Right kidney (tissue), 1 donor: Measurements from ENCODE around the gene SH2D1B.

Source experiments
- DNase-seq: peaks from one replicate; pipeline ENCODE4 v3.0.0-alpha.2; 2016

The SH2D1B gene

DNA sequence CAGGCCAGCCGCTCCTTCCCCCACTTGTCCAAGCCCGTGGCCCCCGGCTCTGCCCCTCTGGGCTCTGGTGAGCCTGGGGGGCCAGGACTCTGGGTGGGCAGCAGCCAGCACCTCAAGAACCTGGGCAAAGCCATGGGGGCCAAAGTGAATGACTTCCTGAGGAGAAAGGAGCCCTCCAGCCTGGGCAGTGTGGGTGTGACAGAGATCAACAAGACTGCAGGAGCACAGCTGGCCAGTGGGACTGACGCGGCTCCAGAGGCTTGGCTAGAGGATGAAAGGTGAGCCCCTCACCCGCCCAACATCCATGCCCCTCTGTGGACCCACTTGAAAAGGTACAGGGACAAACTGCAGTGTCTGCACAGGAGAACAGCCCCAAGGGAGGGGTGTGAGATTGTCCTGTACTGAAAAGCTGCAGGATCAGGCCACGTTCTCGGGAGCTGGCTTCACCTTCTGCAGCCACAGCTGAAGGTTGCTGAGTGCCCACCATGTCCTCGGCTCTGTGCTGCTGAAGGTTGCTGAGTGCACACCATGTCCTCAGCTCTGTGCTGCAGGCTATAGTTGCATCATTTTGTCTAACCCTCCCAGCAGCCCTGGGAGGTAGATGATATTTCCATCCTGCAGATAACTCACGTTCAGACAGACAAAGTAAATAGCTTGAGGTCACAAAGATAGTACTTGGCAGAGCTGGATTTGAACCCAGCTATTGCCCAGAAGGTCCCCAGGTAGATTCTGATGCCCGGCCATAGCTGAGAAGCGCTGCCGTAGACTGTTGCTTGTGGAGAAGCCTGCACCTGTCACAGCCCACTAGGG lies 29.8 kb downstream of the SH2D1B start:
- no peak for DNase-seq

DNA sequence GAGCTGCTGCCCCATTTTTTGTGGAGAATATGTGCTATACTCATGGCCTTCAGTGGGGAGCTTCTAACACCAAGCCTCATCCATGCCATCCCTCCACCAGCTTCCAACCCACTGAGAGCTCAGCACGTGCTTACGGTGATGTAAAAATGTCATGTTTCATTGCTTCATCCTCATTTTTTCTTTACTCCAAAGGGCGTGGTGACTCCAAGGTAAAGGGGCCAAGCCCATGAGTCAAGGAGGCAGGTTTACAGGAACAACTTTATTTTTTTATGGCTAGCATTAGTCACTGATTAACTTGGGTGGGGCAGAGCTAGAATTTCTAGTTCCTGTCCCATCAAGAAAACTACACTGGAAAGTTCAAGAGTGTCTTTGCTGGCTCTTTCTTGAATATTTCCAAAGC lies 30.6 kb downstream of the SH2D1B start, which contains the start of gene C1orf226:
Gene C1orf226 (plus strand): TSS at position 346 of the 400 bp plus-strand sequence. CDS start 174 bp downstream, outside the sequence.
- DNase-seq = no peak

DNA sequence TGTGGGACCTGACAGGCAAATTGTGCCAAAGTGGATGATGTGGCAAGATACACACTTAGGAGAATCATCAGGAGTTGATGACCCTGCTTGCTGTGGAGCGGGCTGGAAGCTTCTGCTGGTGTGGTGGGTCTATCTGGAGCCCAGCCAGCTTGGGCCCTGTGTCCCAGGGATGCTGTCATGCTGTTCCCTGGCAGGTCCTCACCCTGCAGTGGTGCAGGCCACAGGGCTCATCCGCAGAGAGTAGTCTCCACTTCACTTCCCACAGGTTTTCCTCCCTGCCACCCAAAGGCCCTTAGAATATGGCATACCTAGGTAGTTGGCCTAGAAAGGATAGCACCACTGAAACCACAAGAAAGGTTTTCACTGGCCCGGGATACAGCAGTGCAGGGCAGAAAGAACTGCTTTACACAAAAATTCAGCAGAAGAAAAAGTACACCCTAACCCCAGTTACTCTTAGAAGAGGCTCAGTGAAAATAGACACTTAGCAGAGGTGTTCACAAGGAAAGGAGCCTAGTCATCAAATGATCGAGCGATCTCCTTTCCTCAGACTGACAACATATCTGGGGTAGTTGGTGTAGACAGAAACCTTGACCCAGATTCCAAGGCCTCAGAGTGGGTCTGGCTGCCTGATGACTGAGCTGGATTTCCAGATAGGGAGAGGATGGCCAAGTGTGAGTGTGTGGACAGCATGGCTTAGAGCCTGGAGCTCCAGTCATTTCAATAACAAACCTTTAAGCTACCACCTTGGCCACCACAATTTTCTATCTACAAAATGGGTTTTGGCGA lies 31.7 kb downstream of the SH2D1B start:
- no peak for DNase-seq

DNA sequence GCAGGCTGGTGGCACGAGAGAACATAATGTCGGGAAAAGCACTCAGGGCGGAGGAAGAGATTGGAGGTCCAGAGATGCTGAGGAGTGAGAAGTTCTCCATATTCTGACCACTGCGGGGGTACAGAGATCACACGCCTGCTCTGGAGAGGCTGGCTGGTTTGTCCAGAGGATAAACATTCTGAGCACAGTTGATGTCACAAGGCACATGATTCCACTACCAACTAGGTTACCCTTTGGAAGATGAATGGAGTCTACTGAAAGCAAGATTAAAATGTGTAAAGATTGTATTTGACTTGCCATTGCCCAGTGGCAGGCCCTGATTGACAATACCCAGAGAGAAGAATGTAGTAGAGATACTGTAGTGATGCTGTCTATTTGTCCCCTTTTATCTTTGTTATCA lies 35.2 kb downstream of the SH2D1B start, which contains the start of gene SPATA46:
Gene SPATA46 (minus strand): TSS at position 164 of the 400 bp plus-strand sequence. CDS start 64 bp downstream, at position 100.
- DNase-seq = no peak

- DNase-seq = no peak
These were observed 36.5 kb downstream of the SH2D1B start for GRCh38 chr1:162375463-162375862.

DNA sequence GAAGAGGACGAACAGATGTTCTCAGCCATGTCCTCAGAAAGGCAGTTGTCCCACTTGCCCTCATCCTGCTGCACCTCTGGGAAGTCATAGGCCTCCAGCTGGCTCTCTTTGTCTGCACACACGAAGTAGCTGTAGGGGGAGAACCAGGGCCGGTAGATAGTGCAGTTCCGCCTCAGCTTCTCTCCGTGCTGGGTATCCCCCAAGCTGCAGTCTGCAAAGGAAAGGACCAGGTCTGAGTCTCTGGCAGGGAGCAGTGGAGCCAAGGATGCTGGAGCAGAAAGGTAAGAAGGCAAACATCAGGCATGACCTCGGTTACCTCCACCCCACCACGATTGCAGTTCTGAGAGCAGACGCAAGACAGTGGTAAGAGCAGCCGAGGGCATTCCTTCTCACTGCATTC lies 37.5 kb downstream of the SH2D1B start:
- no peak for DNase-seq

- DNase-seq = no peak
These were observed 38.2 kb downstream of the SH2D1B start for GRCh38 chr1:162373541-162374260.

- DNase-seq = no peak
These were observed 38.9 kb downstream of the SH2D1B start for GRCh38 chr1:162373072-162373427.

DNA sequence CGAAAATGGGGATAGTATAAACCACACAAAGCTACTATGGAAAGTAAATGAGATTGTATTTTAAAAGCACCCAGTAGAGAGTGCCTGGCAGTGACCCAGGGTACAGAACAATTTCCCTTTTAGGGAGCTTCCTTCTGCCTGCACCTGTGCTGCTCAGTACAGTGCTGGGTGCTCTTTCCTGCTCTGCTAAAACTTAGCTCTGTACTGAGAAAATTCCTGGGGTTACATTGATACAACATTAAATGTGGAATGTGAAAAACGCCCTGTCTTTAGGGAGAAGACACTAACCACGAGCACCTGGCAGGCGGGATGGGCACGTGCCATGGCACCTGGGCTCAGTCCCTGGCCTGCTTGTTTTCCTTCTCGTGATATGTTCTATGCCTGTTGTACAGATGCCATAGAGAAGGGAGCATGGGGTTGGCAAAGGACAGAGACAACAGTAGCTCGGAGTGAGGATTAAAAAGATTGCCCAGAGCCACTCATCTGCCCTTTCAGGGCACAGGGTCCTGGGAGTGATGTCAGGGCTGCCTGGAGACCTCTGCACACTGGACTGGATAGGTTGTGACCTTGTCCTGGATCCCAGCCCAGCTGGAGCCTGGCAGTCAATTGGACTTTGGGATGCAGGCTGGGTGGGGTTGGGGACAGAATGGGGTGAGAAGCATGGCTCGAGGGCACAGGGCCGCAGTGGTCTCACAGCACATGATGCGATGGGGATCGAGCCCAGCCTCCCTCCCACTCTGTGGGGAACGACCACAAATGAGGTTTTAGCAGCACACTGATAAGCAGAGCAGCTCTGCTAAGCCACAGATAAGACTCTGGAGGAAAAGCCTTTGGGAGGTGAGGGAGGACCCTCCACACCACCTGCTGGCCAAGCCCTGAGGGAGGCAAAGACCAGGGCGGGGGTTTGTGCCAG lies 39.5 kb downstream of the SH2D1B start:
- no peak for DNase-seq

- no peak for DNase-seq
These were observed 40.3 kb downstream of the SH2D1B start for GRCh38 chr1:162371611-162372010.

DNA sequence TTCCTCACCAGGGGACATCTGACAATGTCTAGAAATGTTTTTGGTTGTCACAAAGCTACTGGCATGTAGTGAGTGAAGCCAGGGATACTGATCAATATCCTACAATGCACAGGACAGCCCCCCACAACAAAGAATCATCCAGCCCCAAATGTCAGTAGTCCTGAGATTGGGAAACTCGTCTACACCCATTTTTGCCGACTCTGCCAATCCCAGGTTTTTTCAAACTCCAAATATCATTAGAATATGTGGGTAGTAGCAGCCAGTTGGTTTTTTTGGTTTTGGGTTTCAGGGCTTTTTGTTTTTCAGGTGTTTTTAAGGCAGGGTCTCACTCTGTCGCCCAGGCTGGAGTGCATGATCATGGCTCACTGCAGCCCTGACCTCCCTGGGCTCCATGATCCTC lies 41.2 kb downstream of the SH2D1B start:
- DNase-seq = no peak

- no peak for DNase-seq
These were observed 41.8 kb downstream of the SH2D1B start for GRCh38 chr1:162370161-162370560.

DNA sequence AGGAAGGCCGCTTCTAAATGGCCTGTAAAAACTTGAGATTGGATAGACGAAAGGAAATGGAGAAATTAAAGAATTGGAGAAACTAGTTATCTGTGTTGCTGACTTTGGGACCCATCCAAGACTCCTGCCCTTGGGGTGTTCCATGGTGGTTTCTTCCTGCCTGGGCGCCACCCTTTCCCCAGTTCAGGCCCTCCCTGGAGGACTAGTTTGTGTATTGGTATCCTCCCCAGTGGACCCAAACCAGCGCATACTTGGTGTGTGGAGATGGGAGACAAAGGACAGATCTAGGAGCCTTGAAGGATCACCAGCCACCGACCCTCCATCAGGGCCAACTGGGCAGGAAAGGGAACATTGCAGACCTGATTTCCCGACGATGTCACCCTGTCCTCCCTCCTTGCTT lies 42.4 kb downstream of the SH2D1B start:
- no peak for DNase-seq

GRCh38 chr1:162368451-162368850 lies 43.5 kb downstream of the SH2D1B start:
- no peak for DNase-seq

DNA sequence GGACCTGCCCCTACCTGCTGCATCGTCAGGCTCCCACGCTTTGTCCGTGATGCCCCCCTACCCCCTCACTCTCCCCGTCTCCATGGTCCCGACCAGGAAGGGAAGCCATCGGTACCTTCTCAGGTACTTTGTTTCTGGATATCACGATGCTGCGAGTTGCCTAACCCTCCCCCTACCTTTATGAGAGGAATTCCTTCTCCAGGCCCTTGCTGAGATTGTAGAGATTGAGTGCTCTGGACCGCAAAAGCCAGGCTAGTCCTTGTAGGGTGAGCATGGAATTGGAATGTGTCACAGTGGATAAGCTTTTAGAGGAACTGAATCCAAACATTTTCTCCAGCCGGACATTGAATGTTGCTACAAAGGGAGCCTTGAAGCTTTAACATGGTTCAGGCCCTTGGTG lies 44.2 kb downstream of the SH2D1B start:
- DNase-seq = no peak

GRCh38 chr1:162367073-162367472 lies 44.9 kb downstream of the SH2D1B start:
- no peak for DNase-seq

GRCh38 chr1:162366671-162367070 lies 45.3 kb downstream of the SH2D1B start:
- DNase-seq = no peak

GRCh38 chr1:162366149-162366548 lies 45.8 kb downstream of the SH2D1B start:
- DNase-seq = no peak

- no peak for DNase-seq
These were observed 46.5 kb downstream of the SH2D1B start for GRCh38 chr1:162365284-162366020.

DNA sequence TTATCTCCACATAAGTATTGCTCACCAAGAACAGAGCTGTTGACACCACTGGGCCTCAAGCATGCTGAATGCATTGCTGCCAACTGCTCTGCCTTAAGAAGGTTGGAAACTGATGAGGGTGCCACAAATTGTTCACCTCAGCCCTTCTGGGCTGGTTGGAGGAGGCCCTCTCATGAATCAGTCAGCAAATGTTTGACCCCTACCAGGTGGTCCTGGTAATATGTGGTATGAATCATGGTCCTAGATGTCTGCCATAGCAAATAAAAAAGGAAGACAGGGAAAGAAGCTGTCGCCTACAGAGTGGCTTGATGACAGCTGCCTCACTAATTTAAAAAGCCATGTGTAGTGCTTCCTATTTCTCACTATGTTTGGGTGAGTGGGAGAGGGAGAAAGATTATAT lies 47.4 kb downstream of the SH2D1B start:
- no peak for DNase-seq

DNA sequence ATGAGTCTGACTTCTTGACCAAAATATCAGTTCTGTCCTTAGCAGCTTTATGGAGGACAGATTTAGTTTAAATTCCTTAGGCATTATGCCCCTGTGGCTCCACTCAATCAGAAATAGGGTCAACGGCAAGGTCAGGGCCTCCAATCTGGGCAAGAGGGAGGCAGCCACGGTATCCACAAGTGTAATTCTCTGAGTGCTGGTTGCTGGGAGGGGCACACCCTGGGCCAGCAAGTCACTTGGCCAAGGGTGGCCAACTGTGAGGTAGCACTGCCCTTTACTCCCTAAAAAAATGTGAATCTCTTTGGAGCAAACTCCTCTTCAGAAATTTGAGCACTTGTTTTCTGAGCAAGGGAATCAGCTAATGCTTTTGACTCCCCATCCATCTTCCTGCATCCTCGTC lies 48.1 kb downstream of the SH2D1B start:
- no peak for DNase-seq
